ENCODE data around the gene FKBP8. TPM values are rescaled to one million over a fixed set of nuclear protein-coding genes. Genes with fewer than 3 reads are reported as not detected.

Gene FKBP8
- total and polyA plus RNA-seq, 2 of the 4 experiments (the other 2 are of a cell fraction) = 153 to 289 TPM

GRCh38 chr19:18515959-18516358, 27.4 kb downstream of the FKBP8 start:
- no peaks in the 10 kb centered on the region for H3K36me3 ChIP-seq (ENCODE audit: control insufficient read depth, insufficient read depth, low read length)
- WGBS, 2 experiments (ENCODE audit: extremely low coverage in 2 of 2, insufficient read length in 1 of 2) = 80% methylated on average over 3 of the region's 5 CpGs; no CpG with 5 or more reads in 1 of the 2 experiments
- no peak overlapping the region for H3K4me3 ChIP-seq (ENCODE audit: insufficient read depth, low read depth, low read length)
- no peak overlapping the region for H3K27ac ChIP-seq (ENCODE audit: insufficient read depth, low read length)
- no peak overlapping the region for H4K5ac ChIP-seq (ENCODE audit: low read depth, low read length)
- ATAC-seq (ENCODE audit: low read depth) = no peak
- ChIA-PET CTCF (no interaction called here), POLR2A (ENCODE audit: unreplicated experiment) (interaction anchor here (0.6 kb wide), 1 partner anchor 15 kb away, joined by 11 read pairs; no protein-coding TSS in a partner anchor)
- H3K4me2 ChIP-seq (ENCODE audit: low read depth, low read length) = no peak overlapping the region
- no peak overlapping the region for H3K23ac ChIP-seq (ENCODE audit: low read depth, low read length)
- H3K27me3 ChIP-seq (ENCODE audit: control insufficient read depth, insufficient read depth, low read length) = no peaks in the 10 kb centered on the region
- H4K20me1 ChIP-seq (ENCODE audit: insufficient read depth, low read length) = peaks cover 91% of the 10 kb centered on the region
- H2BK5ac ChIP-seq (ENCODE audit: low read depth, low read length, poor library complexity, severe bottlenecking) = no peak overlapping the region
- no TSS peak for BruUV-seq (replicated peaks)
- TF ChIP-seq RCOR1 (IDR thresholded peaks at IDR 0.05; ENCODE audit: insufficient replicate concordance, low read length) = no peak
- TF ChIP-seq CTCF (conservative IDR thresholded peaks at IDR 0.05; ENCODE audit: low read depth, low read length) = no peak
- no peak for TF ChIP-seq POLR2A (IDR thresholded peaks at IDR 0.05; ENCODE audit: low read depth, low read length)
- TF ChIP-seq FOS (IDR thresholded peaks at IDR 0.05; ENCODE audit: low read depth, low read length) = no peak
- no peak for TF ChIP-seq RAD21 (IDR thresholded peaks at IDR 0.05; ENCODE audit: low read length)
- peaks cover 7 to 85% of the 10 kb centered on the region in 2 experiments; a peak in 3 of 4 replicates for H3K79me1 ChIP-seq (ENCODE audit: low read depth in 1 of 2, low read length in 2 of 2)
- H3K56ac ChIP-seq (ENCODE audit: extremely low read depth, insufficient read depth, low read length) = no peak overlapping the region
- H2AK9ac ChIP-seq (replicated peaks; ENCODE audit: low read depth, low read length, poor library complexity) = no peak overlapping the region
- peak overlapping the region; percentile 30; the same call in 1 of the 2 replicates for H2AK5ac ChIP-seq (ENCODE audit: low read depth, low read length)
- H3K4me1 ChIP-seq (ENCODE audit: control insufficient read depth, insufficient read depth, low read length) = peaks cover 19% of the 10 kb centered on the region
- H3K9me1 ChIP-seq (ENCODE audit: insufficient read depth, low read length) = peaks cover 45% of the 10 kb centered on the region
- H3K18ac ChIP-seq (ENCODE audit: low read depth, low read length) = no peak overlapping the region
- H2BK120ac ChIP-seq (ENCODE audit: low read depth, low read length) = no peak overlapping the region; the same call in 1 of the 2 replicates
- H3K9ac ChIP-seq (ENCODE audit: low read depth, low read length) = no peak overlapping the region
- DNase-seq = no peak
- no peaks in the 10 kb centered on the region for H3K9me3 ChIP-seq (ENCODE audit: control insufficient read depth, insufficient read depth, low read length)
- H3K4ac ChIP-seq (ENCODE audit: low read depth, low read length) = no peak overlapping the region
- no peak overlapping the region for H2AFZ ChIP-seq (replicated peaks; ENCODE audit: low read length, poor library complexity)
- H2BK20ac ChIP-seq (ENCODE audit: low read depth, low read length) = no peak overlapping the region
- intact Hi-C loops (cut with micrococcal nuclease) = no loop called here
- H4K91ac ChIP-seq (ENCODE audit: insufficient read depth, low read depth, low read length) = no peak overlapping the region
- no peak overlapping the region for H3K14ac ChIP-seq (replicated peaks; ENCODE audit: low read depth, low read length)
- no peak overlapping the region for H2BK15ac ChIP-seq (ENCODE audit: low read depth, low read length)
- dilution Hi-C loops (cut with HindIII; ENCODE audit: low sequenced_read_pairs, unreplicated experiment) = no loop called here
- no peak overlapping the region for H4K8ac ChIP-seq (ENCODE audit: low read depth in 2 of 2, low read length in 2 of 2)
- in situ Hi-C loops (cut with MboI; ENCODE audit: low sequenced_read_pairs) = no loop called here

All from IMR-90 (cell line).